GM18873 (cell line): ENCODE data around the gene RGS7BP.
"Not testable (repeated sequence)": the region's sequence is repeated elsewhere in the genome, so short reads cannot be mapped to it uniquely, and the experiment has no call there.

Experiments used
- ATAC-seq: cut with Tn5 transposase; IDR thresholded peaks from one replicate; pipeline ENCODE4 v1.9.1; 2021; ENCODE audit warnings: mild to moderate bottlenecking, moderate library complexity, moderate number of reproducible peaks; ENCODE audit not compliant: unreplicated experiment, low FRiP score

Gene RGS7BP

DNA sequence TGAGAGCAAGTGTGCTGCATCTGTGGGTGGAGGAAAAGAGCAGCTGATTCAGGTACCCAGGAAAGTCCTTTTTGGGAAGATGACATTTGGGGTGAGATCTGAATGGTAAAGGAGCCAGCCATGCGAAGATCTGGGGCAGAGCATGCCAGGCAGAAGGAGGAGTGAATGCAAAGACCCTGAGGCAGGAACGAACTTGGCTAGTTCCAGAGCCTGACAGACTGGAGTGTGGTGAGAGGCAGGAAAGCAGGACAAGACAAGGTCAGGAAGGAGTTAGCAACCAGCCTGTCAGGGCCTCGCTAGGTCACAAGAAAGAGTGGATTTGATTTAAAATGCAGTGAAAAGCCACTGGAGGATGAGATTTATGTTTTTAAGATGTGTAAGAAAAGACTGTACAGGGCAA is 28.2 kb downstream of the RGS7BP start:
- no peak for ATAC-seq

DNA sequence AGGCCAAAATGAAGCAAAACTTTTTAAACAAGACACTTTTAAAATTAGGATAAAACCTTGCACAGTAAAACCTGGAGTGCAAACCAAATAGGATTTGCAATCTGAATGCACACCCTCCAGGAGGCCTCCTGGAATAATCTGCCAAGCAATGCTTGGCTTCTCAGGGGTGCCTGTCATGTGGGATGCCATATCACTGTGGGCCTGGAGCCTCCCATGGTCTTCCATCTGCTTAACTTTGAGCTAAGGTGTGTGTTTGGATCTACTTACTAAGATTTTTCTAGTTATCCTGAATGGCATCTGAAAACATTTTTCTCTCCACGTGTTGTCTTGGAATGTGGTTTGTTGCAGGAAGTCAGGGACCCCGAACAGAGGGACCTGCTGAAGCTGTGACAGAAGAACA is 52.1 kb downstream of the RGS7BP start:
- ATAC-seq, result no peak

DNA sequence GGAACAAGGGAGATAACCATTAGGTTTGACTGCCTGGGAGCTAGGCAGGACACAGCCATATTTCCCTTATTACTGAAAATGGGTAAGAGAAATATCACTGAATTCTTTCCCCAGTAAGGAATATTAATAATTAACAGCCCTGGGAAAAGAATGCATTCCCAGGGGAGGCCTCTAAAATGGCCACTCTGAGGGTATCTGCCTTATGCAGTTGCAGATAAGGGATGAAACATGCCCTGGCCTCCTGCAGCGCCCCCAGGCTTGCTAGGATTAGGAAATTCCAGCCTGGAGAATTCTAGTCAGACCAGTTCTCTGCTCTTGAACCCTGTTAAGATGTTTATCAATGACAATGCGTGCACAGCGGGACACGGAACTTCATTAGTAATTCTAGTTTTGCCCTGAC is 52.8 kb downstream of the RGS7BP start:
- ATAC-seq, result not testable (repeated sequence)

DNA sequence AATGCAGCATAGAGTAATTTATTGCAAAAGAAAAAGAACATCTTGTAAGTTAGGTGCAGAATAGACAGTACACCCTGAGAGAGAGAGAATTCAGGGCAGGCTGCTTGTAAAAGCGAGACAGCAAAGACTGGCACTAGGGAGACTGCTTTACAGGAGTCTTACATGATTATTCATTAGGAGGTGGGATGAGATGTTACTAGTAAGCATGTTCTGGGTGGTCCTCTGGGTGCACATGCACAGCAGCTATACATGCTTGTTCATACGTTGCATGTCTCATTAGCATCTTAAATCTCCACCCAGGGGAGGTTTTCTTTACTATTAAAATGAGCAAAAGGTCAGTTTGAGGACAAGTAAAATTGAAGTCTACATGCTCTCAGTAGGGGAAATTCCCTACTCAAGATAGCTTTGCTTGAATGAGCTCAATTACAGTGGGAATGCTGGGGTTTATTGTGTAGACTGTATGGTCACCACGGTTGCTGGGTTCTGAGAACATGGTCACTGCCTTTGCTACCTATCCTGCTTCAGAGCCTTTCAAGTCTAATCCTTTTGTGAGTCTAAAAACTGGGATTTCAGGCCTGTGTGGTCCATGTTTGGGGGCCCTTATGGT is 60.6 kb downstream of the RGS7BP start:
- ATAC-seq, result no peak

DNA sequence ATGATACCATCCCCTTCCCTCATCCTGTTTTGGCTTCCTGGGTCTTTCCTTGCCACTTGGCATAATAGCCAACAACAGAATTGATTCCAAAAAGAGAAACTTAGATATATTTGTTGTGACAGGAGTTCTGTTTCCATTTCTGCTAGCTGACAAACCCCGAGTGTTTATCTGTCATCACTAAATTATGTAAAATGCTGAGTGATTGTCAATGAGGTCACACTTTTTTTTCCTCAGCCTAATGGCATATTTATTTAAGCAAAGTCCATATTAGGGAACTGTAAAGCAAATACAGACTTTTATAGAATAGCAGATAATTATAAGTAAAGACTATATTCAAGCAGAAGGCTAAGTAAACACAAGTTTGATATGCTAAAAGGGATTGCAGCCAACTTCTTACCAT is 64.0 kb downstream of the RGS7BP start:
- no peak for ATAC-seq

DNA sequence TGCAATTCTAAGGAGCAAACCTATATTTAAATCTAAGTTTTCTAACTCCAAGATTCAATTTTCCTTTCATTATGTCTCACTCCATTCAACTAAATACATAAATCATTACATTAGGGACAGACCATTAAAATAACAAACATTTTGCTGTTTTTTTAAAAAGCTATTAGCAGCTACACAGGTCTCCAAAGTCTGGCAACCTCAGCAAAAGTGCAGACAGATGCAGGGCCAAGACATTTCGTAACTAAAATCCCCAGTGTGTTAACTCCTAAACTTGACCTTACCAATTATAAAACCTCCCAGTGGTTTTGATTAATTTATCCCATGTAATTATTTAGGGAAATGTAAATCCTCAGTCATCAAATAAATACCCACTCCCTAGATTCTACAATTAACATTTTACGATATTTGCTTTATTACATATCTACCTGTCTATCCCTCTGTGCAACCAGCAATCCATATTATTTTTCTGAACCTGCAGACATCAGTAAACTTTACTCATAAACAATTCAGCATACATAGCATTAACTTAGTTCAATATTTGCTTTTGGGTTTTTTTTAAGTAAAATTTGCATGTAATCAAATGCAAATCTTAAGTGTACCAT is 64.7 kb downstream of the RGS7BP start:
- ATAC-seq, result no peak

DNA sequence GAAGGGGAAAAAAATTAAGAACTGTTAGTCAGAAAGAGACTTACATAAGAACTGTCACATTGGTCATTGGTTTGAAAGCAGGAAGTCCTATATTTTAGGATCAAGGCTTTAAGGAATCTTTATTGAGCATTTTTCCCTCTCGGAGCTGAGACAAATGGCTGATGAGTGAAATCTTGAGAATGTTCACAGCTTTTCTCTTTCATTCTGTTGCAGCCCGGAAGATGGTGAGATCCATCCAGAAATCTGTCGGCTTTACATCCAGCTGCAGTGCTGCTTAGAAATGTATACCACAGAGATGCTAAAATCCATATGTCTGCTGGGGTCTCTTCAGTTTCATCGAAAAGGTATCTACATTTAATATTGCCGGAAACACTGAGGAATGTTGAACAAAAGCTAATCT is 69.7 kb downstream of the RGS7BP start:
- ATAC-seq, result no peak

DNA sequence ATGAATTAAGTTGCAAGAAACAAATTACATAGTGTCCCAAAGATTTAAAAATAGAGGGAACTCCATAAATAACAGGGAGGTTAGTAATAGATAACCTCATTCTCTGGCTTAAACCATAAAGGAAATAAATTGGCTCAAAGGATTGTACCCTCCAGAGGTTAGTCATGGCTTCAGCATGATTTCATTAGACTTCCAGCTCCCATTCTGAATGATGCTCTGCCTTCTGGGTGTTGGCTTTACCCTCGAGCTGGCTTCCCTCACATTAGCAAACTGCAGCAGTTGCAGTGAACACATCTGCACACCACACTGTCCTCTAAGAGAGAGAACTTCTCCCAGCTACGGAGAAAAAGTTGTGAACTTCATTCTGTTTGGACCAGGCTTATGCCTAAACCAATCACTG is 70.4 kb downstream of the RGS7BP start:
- no peak for ATAC-seq

DNA sequence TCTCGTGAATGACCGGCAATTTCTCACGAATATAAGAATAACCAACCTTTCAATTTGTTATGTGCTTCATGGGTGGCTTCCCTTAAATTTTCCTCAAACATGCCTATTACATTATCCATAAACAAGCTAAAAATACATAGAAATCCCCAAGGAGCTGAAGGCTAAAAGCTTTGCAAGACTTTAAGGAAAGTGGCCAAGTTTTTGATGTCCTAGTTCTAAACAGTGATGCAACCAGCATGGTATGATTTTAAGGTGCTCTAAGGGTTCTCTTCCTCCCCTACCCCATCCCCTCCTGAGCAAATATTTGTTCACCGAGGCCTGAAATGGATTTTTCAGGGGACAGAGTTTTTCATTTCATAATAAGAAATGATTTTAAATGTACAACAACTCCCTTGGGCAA is 79.8 kb downstream of the RGS7BP start:
- no peak for ATAC-seq

DNA sequence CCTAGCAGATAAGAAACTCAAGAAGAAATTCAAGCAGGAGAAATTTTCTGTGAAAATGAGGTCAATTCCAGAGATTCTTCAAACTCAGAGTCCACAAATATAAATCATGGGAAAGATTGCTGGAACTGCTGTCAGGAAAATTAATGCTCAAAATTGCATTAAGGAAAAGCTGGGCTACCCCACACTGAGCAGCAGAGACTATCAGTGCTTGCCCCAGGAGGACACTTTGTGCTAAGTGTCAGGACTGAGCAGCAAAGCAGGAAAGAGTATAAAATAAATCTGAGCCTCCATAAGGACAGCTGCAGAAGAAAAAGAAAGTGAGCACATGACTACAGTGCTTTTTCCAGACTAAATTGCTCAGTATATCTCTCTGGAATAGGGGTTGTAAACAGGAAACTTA is 81.6 kb downstream of the RGS7BP start:
- no peak for ATAC-seq

DNA sequence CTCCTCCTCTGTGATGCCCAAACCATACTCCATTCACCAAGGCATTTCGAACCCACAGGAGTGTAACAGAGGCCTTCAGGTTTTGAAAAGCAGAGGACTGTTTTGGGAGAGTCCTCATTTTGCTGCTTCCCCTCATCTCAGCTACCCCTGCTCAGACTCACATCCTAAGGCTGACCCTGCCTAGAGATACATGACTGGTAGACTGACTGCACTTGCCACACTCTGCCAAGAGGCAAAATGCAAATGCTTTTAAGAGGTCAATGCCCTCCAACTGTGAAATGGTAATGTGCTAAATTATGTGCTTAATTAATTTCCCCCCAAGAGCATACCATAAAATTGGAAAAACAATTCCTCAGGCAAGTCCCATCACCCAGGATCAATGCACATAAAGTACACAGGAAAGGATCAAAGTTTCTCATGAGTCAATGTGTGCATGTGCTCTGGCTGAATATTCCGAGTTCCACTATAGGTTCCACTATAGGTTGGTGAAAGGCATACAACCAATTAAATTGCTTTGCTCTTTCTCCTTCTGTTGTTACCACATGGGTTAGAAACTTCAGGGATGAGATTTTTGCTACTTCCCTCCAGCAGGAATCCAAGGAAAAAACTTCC is 87.0 kb downstream of the RGS7BP start:
- no peak for ATAC-seq

DNA sequence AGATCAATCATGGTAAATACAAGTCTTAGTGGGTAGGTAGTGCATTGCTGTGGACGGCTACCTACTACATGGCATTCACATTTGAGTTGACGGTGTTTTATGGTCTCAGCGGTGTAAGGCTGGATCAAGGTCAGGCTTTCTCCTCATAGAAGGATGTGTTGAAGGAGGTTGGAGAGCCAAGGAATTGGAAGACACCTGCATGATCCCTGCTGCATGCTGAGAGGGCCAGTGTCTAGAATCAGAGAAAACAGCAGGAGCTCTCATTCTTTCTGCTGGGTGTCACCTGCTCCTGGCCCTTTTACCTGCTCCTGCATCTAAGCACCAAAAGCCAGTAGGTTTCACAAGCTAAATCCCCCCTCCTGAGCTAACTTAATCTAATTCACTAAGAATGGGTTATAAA is 88.2 kb downstream of the RGS7BP start:
- ATAC-seq, result no peak

DNA sequence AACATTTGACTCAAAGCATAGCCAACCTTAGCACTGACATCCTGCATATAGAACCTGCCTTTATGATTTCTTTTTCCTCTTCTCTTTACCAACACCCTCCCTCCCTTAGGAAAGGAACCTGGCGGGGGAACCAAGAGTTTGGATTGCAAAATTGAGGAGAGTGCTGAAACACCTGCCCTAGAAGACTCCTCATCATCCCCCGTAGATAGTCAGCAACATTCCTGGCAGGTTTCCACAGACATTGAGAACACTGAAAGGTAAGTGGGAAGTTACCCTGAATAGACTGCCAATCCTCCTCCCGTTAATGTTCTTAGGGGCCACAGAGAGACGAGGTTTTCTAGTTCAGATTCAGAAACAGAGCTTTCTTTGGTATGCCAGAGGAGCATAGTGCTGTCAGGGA is 88.8 kb downstream of the RGS7BP start:
- ATAC-seq, result no peak

DNA sequence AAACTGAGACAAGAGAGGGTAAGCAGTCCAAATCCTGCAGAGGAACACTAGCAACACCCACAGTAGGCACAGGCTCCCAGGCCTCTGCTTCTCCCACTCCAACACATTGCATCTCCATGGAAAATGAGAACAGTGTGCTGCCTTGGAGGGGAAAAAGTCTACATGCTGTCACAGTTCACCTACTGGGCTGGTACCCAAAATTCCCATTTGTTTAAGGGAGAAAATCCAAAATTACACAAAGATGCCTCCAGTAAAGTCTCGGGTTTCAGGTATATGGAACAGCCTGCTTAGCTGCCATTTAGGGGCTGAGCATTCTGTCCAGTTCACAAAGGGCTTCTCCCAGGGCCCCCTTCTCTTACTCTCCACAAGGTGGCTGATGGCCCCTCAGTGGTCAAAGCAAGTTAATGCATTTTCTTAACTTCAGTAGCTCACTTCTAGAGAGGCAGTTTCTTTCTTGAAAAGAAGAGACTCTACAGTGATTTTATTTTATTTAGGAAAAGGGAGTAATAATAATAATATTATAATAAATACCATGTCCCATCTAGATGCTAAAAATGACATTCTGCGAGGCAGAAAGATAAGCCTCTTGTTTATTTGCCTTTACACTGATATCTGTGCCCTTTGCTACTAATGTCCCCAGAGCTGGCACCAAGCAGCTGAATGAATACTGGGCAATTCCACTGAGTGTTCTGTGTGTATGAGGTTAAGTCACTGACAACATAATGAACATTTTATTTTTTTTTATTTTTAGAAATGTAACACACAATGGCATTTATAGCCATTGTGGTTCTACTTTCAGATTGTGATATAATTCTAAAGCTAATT is 89.4 kb downstream of the RGS7BP start:
- ATAC-seq, result no peak

DNA sequence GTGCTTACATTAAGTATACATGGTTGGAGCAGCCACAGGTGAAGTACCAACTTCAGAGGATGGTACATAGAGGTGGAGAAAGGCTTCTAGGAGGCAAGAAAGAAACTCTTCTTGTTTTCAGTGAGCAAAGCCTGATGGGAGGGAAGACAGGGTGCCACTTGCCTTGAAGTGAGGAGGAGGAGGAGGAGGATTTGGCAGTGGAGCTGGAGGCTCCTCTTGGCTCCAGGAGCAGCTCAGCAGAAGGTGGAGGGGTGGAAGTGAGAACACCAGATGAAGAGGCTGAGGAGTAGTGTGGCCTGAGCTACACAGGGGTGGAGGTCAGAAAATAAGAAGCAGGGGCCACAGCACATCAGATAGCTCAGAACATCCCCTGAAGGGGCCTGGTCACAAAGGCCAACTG is 93.4 kb downstream of the RGS7BP start:
- ATAC-seq, result no peak

DNA sequence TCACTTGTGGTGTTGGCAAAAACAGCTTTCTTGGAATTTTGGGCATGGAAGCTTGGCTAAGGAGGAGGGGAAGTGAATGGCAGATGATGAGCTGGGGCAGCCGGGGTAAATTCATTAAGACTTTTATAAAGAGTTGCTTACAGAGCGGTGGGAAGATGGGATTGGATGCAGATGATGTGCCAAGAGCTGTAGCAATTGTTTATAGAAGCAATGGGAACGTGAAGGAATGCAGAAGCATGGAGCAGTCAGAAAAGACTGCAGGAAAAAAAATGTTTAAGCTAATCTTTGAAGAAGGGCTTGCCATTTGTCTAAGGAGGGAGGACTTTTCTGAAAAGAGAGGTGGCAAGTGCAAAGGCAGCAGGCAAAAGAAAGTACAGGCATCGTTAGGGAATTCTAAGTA is 97.9 kb downstream of the RGS7BP start:
- no peak for ATAC-seq

DNA sequence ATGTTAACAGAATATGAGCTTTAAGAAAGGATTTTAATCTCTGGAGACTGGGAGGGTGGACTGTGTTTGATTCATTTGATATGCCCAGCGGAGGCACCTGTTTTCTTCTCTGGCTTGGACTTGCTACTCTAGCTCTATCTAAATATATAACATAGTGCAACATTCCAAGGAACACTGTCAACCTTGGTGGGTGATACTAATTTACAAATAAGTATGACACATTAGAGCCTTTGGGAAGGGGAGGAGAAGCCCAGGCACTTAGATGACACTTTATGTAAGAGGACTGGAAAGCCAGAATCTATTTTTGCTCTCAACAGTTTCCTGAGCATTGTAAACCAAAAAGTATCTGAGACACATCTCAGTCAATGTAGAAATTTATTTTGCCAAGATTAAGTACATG is 101.1 kb downstream of the RGS7BP start:
- ATAC-seq, result no peak

DNA sequence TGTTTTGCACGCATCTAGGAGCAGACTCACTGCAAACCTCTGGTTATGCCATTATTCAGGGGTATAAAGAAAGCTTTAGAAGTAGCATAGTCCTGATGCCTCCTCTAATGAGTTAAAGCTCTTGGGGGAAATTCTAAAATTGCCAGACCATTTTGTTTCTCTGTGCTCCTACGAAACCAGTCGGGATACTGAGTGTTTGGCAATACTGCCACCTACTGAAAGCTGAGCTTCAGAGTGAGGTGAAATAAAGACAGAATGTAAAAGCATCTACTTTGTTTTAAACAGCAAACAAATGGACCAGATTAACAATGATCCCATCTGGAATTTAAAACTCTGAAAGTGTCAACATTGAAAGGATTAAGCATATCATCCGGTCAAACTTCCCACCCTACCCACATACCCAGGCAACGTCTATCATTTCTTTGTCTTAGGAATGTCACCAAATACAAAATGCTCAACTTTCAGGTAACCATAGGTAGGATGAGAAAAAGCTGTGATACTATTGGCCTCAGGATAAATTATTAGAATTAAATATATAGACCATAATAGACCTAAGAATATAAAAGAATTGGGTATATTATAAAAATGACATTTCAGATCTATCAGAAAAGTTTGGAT is 106.6 kb downstream of the RGS7BP start:
- ATAC-seq, result no peak

DNA sequence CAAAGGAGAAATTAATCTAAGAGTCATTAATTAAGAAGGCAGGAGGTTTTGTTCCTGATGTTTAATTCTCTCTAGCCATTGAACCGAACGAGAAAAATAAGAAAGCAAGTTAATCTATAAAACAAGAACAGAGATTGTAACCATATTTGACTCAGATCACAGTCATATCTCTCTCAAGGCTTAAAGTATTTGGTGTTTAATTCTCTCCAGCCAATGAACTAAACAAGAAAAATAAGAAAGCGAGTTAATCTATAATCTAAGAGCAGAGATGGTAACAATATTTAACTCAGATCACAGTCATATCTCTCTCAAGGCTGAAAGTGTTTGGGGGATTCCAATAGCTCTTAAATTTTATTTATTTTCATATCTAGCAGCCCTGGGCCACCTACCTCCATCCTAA is 110.1 kb downstream of the RGS7BP start:
- peak; percentile 90 for ATAC-seq

DNA sequence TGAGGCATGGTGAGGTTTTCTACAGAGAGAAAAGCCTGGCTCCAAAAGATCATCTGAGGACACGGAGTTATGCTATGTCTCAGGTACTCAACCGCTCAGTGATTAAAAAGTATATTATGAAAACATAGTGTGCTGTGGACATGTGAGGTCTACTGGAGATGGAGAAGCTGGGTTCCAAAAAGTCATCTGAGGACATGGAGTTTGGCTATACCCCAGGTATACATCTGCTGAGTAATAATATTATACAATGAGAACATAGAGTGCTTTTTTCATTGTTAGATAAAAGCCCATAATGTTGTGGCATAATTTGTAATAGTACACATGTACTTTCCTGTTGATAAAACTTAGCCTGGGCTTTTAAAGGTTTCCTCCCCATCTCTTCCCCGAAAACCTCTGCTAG is 113.8 kb downstream of the RGS7BP start:
- ATAC-seq, result no peak

DNA sequence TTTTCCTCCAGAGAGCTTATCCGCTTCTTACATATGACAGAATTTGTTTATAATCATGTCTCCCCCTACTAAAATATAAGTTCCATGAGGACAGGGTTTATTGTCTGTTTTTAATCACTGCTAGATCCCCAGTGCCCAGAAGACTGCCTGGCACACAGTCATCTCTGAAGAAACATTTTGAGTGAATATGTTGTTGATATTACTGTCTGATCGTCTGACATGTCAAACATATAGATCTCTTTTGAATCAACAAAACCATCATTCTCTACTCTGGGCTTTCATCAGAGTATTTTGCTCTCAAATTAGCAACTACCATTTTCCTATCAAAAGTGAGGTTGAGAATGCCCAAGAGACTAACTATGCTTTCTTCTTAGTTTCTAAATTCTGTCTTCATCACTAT is 117.2 kb downstream of the RGS7BP start:
- ATAC-seq, result no peak
